H1 (cell line): ENCODE measurements around the gene TSGA10. TPM values are rescaled to one million over a fixed set of nuclear protein-coding genes. Genes with fewer than 3 reads are reported as not detected.
A peak's percentile ranks its signal among the peaks of the same experiment; 100 is the strongest.

Source experiments
- CTCF ChIA-PET: fragments of 300-600 bp; sonication (Branson Sonifier 250); formaldehyde crosslinking; loops from one replicate; lab custom pipeline; 2021; ENCODE audit not compliant: partially characterized antibody; lab: Charles Lee
- POLR2A ChIA-PET: fragments of 300-600 bp; sonication (Branson Sonifier 250); formaldehyde crosslinking; loops from one replicate; lab custom pipeline; 2021; ENCODE audit warnings: inconsistent platforms; ENCODE audit not compliant: partially characterized antibody; lab: Charles Lee
- DNase-seq, 2 experiments: peaks; one replicate each; pipeline versions ENCODE4 v3.0.0 to v3.0.0-alpha.2; 2010 to 2022; ENCODE audit warnings: low spot score in 2 of 2, low read depth in 1 of 2, mixed read lengths in 1 of 2
- FAIRE-seq: peaks from 2 replicates; lab custom pipeline; 2011; peaks lifted over from hg19 to GRCh38; lab: Jason Lieb, UNC
- H2AFZ ChIP-seq: 2 replicates; pipeline ENCODE4 v1.8.1; 2012; ENCODE audit warnings: low read length, inconsistent platforms
- H2AK5ac ChIP-seq: 2 replicates; pipeline ENCODE4 v1.6.1; 2013; ENCODE audit warnings: low read depth, low read length
- H2BK120ac ChIP-seq: replicated peaks from 2 replicates; pipeline ENCODE3; 2013; ENCODE audit warnings: low read depth, low read length, inconsistent platforms
- H2BK12ac ChIP-seq: 2 replicates; pipeline ENCODE4 v1.6.1; 2013; ENCODE audit warnings: low read depth, low read length
- H2BK15ac ChIP-seq: 2 replicates; pipeline ENCODE4 v1.6.1; 2013; ENCODE audit warnings: low read length
- H2BK20ac ChIP-seq: 2 replicates; pipeline ENCODE4 v1.6.1; 2013; ENCODE audit warnings: low read length
- H2BK5ac ChIP-seq: 2 replicates; pipeline ENCODE4 v1.6.1; 2013; ENCODE audit warnings: low read depth, low read length
- H3K14ac ChIP-seq: 2 replicates; pipeline ENCODE4 v1.6.1; 2013; ENCODE audit warnings: inconsistent platforms; ENCODE audit not compliant: insufficient read length
- H3K18ac ChIP-seq: 2 replicates; pipeline ENCODE4 v1.6.1; 2013; ENCODE audit warnings: low read length; ENCODE audit errors: extremely low read depth
- H3K23ac ChIP-seq: 2 replicates; pipeline ENCODE4 v1.6.1; 2013; ENCODE audit warnings: inconsistent platforms; ENCODE audit not compliant: insufficient read length
- H3K23me2 ChIP-seq: 2 replicates; pipeline ENCODE4 v1.6.1; 2013; ENCODE audit warnings: low read depth, low read length
- H3K27ac ChIP-seq: 2 replicates; pipeline ENCODE4 v1.6.1; 2011; ENCODE audit warnings: low read depth, low read length, inconsistent platforms
- H3K27me3 ChIP-seq, 4 experiments: replicated peaks in 1 of 4; 1 replicate in 1 of 4; 2 replicates in 3 of 4; pipeline versions ENCODE4 v1.6.1 to v1.8.1; 2011 to 2013; ENCODE audit warnings: low read length in 3 of 4, mild to moderate bottlenecking in 3 of 4, inconsistent platforms in 2 of 4, mixed read lengths in 2 of 4, moderate library complexity in 1 of 4; ENCODE audit not compliant: control insufficient read depth in 3 of 4, insufficient read depth in 3 of 4; ENCODE audit errors: extremely low read depth in 1 of 4
- H3K36me3 ChIP-seq, 4 experiments: 2 replicates each; pipeline versions ENCODE4 v1.6.1 to v1.8.1; 2011 to 2013; ENCODE audit warnings: mild to moderate bottlenecking in 4 of 4, low read length in 3 of 4, moderate library complexity in 2 of 4, control low read depth in 1 of 4, inconsistent platforms in 1 of 4; ENCODE audit not compliant: insufficient read depth in 4 of 4, control insufficient read depth in 2 of 4
- H3K4ac ChIP-seq: replicated peaks from 2 replicates; pipeline ENCODE3; 2013; ENCODE audit warnings: low read length, low read depth, mixed read lengths, inconsistent platforms; ENCODE audit not compliant: insufficient read length
- H3K4me1 ChIP-seq, 4 experiments: replicated peaks in 1 of 4; 1 replicate in 1 of 4; 2 replicates in 3 of 4; pipeline versions ENCODE4 v1.6.1 to v1.8.1; 2011 to 2013; ENCODE audit warnings: low read length in 3 of 4, inconsistent platforms in 2 of 4, mixed read lengths in 1 of 4; ENCODE audit not compliant: insufficient read depth in 4 of 4, control insufficient read depth in 3 of 4
- H3K4me2 ChIP-seq, 2 experiments: 2 replicates each; pipeline versions ENCODE4 v1.6.1 to v1.8.1; 2011 to 2013; ENCODE audit warnings: low read depth in 2 of 2, low read length in 2 of 2, control low read depth in 1 of 2, inconsistent platforms in 1 of 2, mild to moderate bottlenecking in 1 of 2; ENCODE audit not compliant: insufficient read depth in 1 of 2
- H3K4me3 ChIP-seq, 4 experiments: fragments of 200-600, 300-600 bp in 1 of 4; sonication (generic), shearing (Covaris generic), sonication (Bioruptor Twin) in 1 of 4; 2 replicates each; pipeline versions ENCODE4 v1.5.1 to v1.8.1; 2011 to 2016; ENCODE audit warnings: low read length in 4 of 4, low read depth in 3 of 4, control low read depth in 2 of 4, inconsistent platforms in 2 of 4, mild to moderate bottlenecking in 2 of 4, mixed read lengths in 1 of 4, moderate library complexity in 1 of 4; ENCODE audit not compliant: insufficient read depth in 2 of 4; ENCODE audit errors: extremely low read depth in 1 of 4
- H3K56ac ChIP-seq: replicated peaks from 2 replicates; pipeline ENCODE3; 2013; ENCODE audit warnings: low read depth, mild to moderate bottlenecking, mixed read lengths, low read length, inconsistent platforms; ENCODE audit not compliant: insufficient read length
- H3K79me1 ChIP-seq: 2 replicates; pipeline ENCODE4 v1.6.1; 2013; ENCODE audit warnings: low read depth, low read length, control low read depth
- H3K79me2 ChIP-seq, 2 experiments: 2 replicates each; pipeline versions ENCODE4 v1.6.1 to v1.8.1; 2012 to 2013; ENCODE audit warnings: low read length in 2 of 2, mild to moderate bottlenecking in 2 of 2, inconsistent platforms in 1 of 2; ENCODE audit not compliant: insufficient read depth in 2 of 2, control insufficient read depth in 1 of 2
- H3K9ac ChIP-seq, 4 experiments: replicated peaks in 1 of 4; 1 replicate in 1 of 4; 2 replicates in 3 of 4; pipeline versions ENCODE4 v1.6.1 to v1.8.1; 2011 to 2013; ENCODE audit warnings: low read depth in 3 of 4, low read length in 3 of 4, control low read depth in 2 of 4, mild to moderate bottlenecking in 2 of 4, moderate library complexity in 2 of 4, inconsistent platforms in 1 of 4; ENCODE audit errors: extremely low read depth in 1 of 4
- H3K9me3 ChIP-seq, 2 experiments: 2 replicates each; pipeline versions ENCODE4 v1.6.1 to v1.8.1; 2012 to 2013; ENCODE audit warnings: mild to moderate bottlenecking in 2 of 2, moderate library complexity in 2 of 2, control low read depth in 1 of 2, inconsistent platforms in 1 of 2, low read depth in 1 of 2, low read length in 1 of 2, mixed read lengths in 1 of 2; ENCODE audit not compliant: insufficient read depth in 2 of 2
- H4K20me1 ChIP-seq, 2 experiments: replicated peaks in 1 of 2; 2 replicates each; pipeline versions ENCODE3 to v1.8.1; 2011 to 2013; ENCODE audit warnings: inconsistent platforms in 2 of 2, low read length in 2 of 2, mild to moderate bottlenecking in 1 of 2; ENCODE audit not compliant: insufficient read depth in 2 of 2, control insufficient read depth in 1 of 2
- H4K5ac ChIP-seq: 2 replicates; pipeline ENCODE4 v1.6.1; 2013; ENCODE audit warnings: low read length, low read depth, mixed read lengths, inconsistent platforms; ENCODE audit not compliant: insufficient read length
- H4K8ac ChIP-seq: 2 replicates; pipeline ENCODE4 v1.8.0; 2013; ENCODE audit warnings: mild to moderate bottlenecking, moderate library complexity, low read length, inconsistent platforms; ENCODE audit not compliant: insufficient read depth; ENCODE audit errors: extremely low read depth
- H4K91ac ChIP-seq: replicated peaks from 2 replicates; pipeline ENCODE3; 2013; ENCODE audit warnings: low read length, mixed read lengths, inconsistent platforms; ENCODE audit not compliant: insufficient read length
- CHD1 ChIP-seq: IDR thresholded peaks from 2 replicates; pipeline ENCODE4 v1.6.1; 2012; ENCODE audit warnings: low read depth, low read length, improper control_type of control experiment
- CTCF ChIP-seq, 3 experiments: IDR thresholded peaks; 1 replicate in 2 of 3; 2 replicates in 1 of 3; pipeline versions ENCODE4 v1.5.1 to v1.6.1; 2011; ENCODE audit warnings: low read length in 3 of 3, mild to moderate bottlenecking in 3 of 3, inconsistent platforms in 2 of 3, low read depth in 1 of 3, moderate library complexity in 1 of 3; ENCODE audit not compliant: insufficient read depth in 1 of 3; ENCODE audit errors: control extremely low read depth in 1 of 3
- RNF2 ChIP-seq: fragments of 200-900, 300-1000 bp; sonication (generic); IDR thresholded peaks from 2 replicates; pipeline ENCODE4 v1.7.1; 2016; ENCODE audit warnings: borderline replicate concordance, low read depth, mild to moderate bottlenecking, antibody characterized with exemption, low read length; ENCODE audit not compliant: poor library complexity, severe bottlenecking; ENCODE audit errors: missing control alignments
- SAP30 ChIP-seq: fragments of 300-600 bp; sonication (generic); IDR thresholded peaks from 2 replicates; pipeline ENCODE4 v1.7.1; 2012; ENCODE audit warnings: low read length, moderate library complexity, mild to moderate bottlenecking, inconsistent platforms; ENCODE audit not compliant: insufficient read depth, insufficient replicate concordance
- SIN3A ChIP-seq, 2 experiments: IDR thresholded peaks in 1 of 2; conservative IDR thresholded peaks in 1 of 2; 2 replicates each; pipeline ENCODE4 v1.6.1; 2011 to 2012; ENCODE audit warnings: low read length in 2 of 2, improper control_type of control experiment in 1 of 2, low read depth in 1 of 2, mild to moderate bottlenecking in 1 of 2
- SIRT6 ChIP-seq: IDR thresholded peaks from one replicate; pipeline ENCODE4 v1.7.1; 2012; ENCODE audit warnings: low read length, inconsistent platforms
- TCF12 ChIP-seq: IDR thresholded peaks from 2 replicates; pipeline ENCODE4 v1.6.1; 2011; ENCODE audit warnings: low read depth, mild to moderate bottlenecking, low read length
- ZNF274 ChIP-seq: IDR thresholded peaks from 2 replicates; pipeline ENCODE4 v1.7.0; 2012; ENCODE audit warnings: low read length, borderline replicate concordance; ENCODE audit errors: extremely low read depth
- WGBS, 2 experiments: shearing (Covaris generic) in 1 of 2; methylation state at CpG; one replicate each; pipeline versions ENCODE4 v1.1.6 to v1.1.7; 2013 to 2015; ENCODE audit warnings: low lambda C conversion rate in 2 of 2, mixed read lengths in 2 of 2, inconsistent platforms in 1 of 2, low coverage in 1 of 2, missing lambda C conversion rate in 1 of 2; ENCODE audit not compliant: insufficient replicate concordance in 2 of 2, insufficient coverage in 1 of 2, insufficient read length in 1 of 2; ENCODE audit errors: extremely low coverage in 1 of 2, missing lambda C conversion rate in 1 of 2; 5-methylcytosine and 5-hydroxymethylcytosine counted together
- polyA plus RNA-seq, 7 experiments: library from polyadenylated mRNA; depleted of rRNA in 3 of 7; stranded (reverse) in 5 of 7; unstranded in 2 of 7; fragments of >200 nt in 5 of 7; fragments of 200-250 nt in 2 of 7; gene quantifications; 1 replicate in 5 of 7; 2 replicates in 1 of 7; 4 replicates in 1 of 7; pipeline versions ENCODE4 v1.2.1 to v1.2.3, GENCODE V29; 2011 to 2013; ENCODE audit warnings: missing spikeins in 2 of 7, mixed read lengths in 2 of 7
- total RNA-seq: library from RNA; stranded (reverse); fragmentation: NEBNext Ultra II Directional; extraction: Animal tissue kit (Norgen Biotek cat#: 25700); gene quantifications from 2 replicates; pipeline ENCODE4 v1.2.1, GENCODE V29; 2021

The TSGA10 gene
- total and polyA plus RNA-seq, 2 of the 8 experiments (the other 6 are each of a cell fraction or from before 2014, with no cell fraction given), result 2.2 to 7.4 TPM

- no peaks in the 10 kb centered on the region for H3K79me1 ChIP-seq
- no peak overlapping the region for H3K18ac ChIP-seq
- no peak overlapping the region for H3K14ac ChIP-seq
- ChIA-PET POLR2A (interaction anchor here (0.7 to 1.8 kb wide), 4 partner anchors 9 to 38 kb away, joined by 3 to 9 read pairs (median 4); partner anchors contain the start of gene MRPL30), CTCF (interaction anchor here (0.7 to 3.1 kb wide), 7 partner anchors 9 to 23 kb away, joined by 3 to 11 read pairs (median 3); partner anchors contain the start of genes MITD1 and MRPL30)
- peaks cover 11% of the 10 kb centered on the region for H3K23me2 ChIP-seq
- H3K9ac ChIP-seq, result no peak overlapping the region
- no peak overlapping the region for H4K8ac ChIP-seq
- H2BK5ac ChIP-seq, result no peak overlapping the region
- DNase-seq (no peak), FAIRE-seq (no peak)
- H3K4me3 ChIP-seq, result no peak overlapping the region
- peaks cover 0 to 7% of the 10 kb centered on the region in 2 experiments; a peak in 2 of 4 replicates for H3K79me2 ChIP-seq
- no peak overlapping the region for H3K56ac ChIP-seq
- H3K4me1 ChIP-seq, result peaks cover 0 to 8% (median 3%) of the 10 kb centered on the region in 4 experiments; a peak in 2 of 7 replicates
- H3K23ac ChIP-seq, result no peak overlapping the region
- no peak overlapping the region for H3K4me2 ChIP-seq
- no peak overlapping the region for H3K27ac ChIP-seq
- no peak overlapping the region for H2BK12ac ChIP-seq
- no peak overlapping the region for H4K5ac ChIP-seq
- H2BK15ac ChIP-seq, result no peak overlapping the region
- no peak overlapping the region for H3K4ac ChIP-seq
- H3K36me3 ChIP-seq, result peaks cover 0 to 14% (median 2%) of the 10 kb centered on the region in 4 experiments; a peak in 3 of 8 replicates
- no peak overlapping the region for H4K91ac ChIP-seq
- 79% methylated on average over 3 of the region's 5 CpGs; no CpG with 5 or more reads in 1 of the 2 experiments for WGBS, 2 experiments
- no peak overlapping the region for H2BK20ac ChIP-seq
- H2AK5ac ChIP-seq, result no peak overlapping the region
- no peaks in the 10 kb centered on the region for H3K27me3 ChIP-seq
- H3K9me3 ChIP-seq, result no peaks in the 10 kb centered on the region
- H2BK120ac ChIP-seq, result no peak overlapping the region
- H4K20me1 ChIP-seq, result no peaks in the 10 kb centered on the region
- no peak for TF ChIP-seq TCF12
- TF ChIP-seq RNF2, result no peak
- TF ChIP-seq SIN3A (conservative IDR thresholded peaks at IDR 0.05 in 1 of 2, IDR thresholded peaks at IDR 0.05 in 1 of 2; ENCODE audit: low read depth in 1 of 2, low read length in 2 of 2), result no peak
- peak in 1 of 3 experiments; percentile 27; a peak in 2 of 4 replicates for TF ChIP-seq CTCF (IDR thresholded peaks at IDR 0.05; ENCODE audit: control extremely low read depth in 1 of 3, insufficient read depth in 1 of 3, low read depth in 1 of 3, low read length in 3 of 3)
- TF ChIP-seq SIRT6, result no peak
- no peak for TF ChIP-seq ZNF274
- TF ChIP-seq SAP30, result no peak
- TF ChIP-seq CHD1, result no peak
- H2AFZ ChIP-seq, result no peak overlapping the region
Observed at GRCh38 chr2:99158599-99158998, 3.9 kb upstream of the TSGA10 start.
